Amniotic stem cell (primary cell): ENCODE results near the gene CDK15.
A peak's percentile ranks its signal among the peaks of the same experiment; 100 is the strongest.
"Not testable (repeated sequence)": the region's sequence is repeated elsewhere in the genome, so short reads cannot be mapped to it uniquely, and the experiment has no call there.

Experiments used
- DNase-seq: peaks from one replicate; lab custom pipeline; 2025; lab: John Stamatoyannopoulos, UW

Gene CDK15

GRCh38 chr2:201830666-201831065, 24.3 kb downstream of the CDK15 start:
- no peak for DNase-seq

DNA sequence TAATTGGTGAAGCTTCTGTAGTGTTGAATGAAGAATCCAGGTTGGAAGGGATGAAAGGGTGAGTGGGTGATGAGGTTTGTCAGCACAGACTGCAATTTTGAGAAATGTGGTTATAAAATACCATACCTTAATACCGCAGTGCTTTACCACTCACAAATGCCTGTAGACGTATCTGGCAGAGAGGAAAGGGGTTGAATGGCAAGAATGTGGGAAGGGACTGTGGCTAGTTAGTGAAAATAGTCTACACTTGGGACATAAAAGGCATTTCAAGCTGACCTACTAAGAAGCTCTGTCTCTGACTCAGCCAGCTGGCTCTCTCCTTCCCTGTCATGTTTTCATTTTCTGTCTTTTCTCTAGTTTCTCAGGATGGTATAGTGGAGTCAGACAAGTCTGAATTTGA, 25.1 kb downstream of the CDK15 start:
- DNase-seq: peak; percentile 29

GRCh38 chr2:201833781-201834180, 27.4 kb downstream of the CDK15 start:
- no peak for DNase-seq

- DNase-seq: no peak
Measured at GRCh38 chr2:201835066-201835465, 28.7 kb downstream of the CDK15 start.

- no peak for DNase-seq
Measured at GRCh38 chr2:201837391-201837790, 31.1 kb downstream of the CDK15 start.

GRCh38 chr2:201837824-201838431, 31.6 kb downstream of the CDK15 start:
- DNase-seq: no peak

DNA sequence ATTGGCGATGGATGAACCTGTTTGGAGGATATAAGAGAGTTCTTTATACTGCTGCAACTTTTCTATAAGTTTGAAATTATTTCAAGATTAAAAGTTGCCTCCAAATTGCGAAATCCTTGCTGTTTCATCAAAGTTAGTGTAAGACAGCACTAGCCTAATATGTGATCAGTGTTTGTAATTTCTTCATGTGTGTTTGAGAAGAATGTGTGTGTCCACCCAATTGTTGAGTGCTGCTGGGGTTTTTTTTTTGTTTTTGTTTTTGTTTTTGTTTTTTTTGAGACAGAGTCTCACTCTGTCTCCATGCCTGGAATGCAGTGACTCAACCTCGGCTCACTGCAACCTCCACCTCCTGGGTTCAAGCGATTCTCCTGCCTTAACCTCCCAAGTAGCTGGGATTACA, 33.4 kb downstream of the CDK15 start:
- no peak for DNase-seq

- no peak for DNase-seq
Measured at GRCh38 chr2:201840726-201841125, 34.4 kb downstream of the CDK15 start.

DNA sequence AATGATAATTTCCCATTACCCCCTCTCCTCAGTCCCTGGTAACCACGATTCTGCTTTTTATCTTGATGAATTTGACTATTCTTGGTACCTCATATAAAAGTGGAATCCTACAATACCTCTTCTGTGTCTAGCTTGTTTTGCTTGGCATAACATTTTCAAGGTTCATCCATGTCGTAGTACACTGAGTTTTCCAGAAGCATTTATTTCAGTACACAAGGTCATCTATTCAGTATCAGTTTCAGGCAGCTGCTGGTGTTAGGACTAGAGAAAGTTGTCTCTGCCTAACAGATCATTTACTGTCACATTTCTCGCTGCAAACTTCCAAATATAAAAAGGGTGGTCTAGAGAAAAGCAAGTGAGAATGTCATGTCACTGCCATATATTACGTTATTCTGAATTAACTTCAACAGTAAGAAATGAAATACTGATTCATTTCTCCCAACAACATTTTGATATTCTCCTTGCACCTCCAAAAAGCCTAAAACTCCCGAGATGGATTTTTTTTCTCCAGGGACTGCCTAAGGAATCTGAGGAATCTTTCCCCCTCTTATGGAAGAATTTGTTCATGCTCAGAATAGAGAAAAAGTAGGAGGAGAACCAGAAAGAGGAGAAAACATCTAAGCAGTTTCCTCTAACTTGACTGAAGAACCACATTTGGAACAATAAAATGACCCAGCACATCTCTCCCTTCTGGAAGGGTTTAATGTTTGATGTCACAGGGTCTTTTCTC, 36.0 kb downstream of the CDK15 start:
- no peak for DNase-seq

DNA sequence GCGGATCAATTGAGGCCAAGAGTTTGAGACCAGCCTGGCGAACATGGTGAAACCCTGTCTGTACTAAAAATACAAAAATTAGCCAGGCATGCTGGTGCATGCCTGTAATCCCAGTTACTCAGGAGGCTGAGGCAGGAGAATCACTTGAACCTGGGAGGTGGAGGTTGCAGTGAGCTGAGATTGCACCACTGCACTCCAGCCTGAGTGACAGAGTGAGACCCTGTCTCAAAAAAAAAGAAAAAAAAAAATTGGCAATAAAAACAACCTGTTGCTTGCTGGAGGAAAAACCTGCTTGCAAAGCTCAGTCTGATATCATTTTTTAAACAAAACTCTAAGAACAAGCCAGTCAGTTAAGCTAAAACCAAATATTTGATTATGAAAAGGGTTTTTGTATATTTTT, 38.6 kb downstream of the CDK15 start:
- not testable (repeated sequence) for DNase-seq

DNA sequence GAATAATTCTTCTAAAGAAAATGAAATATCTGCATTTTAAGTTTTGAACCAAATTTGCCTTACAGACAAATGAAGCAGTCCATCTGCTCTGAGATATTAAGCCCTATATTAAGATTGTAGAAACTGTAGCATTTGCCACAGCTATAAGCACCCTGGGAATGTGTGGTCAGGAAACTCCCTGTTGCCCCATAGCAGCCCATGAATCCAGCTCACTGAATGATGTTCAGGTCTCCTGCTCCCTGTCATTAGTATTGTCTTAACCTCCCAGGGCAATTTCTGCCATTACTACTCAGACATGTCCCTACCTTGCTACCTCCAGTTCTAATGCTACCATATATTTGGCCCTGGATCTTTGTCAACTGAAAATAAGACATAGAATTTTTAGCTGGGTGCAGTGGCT, 41.1 kb downstream of the CDK15 start:
- DNase-seq: no peak

- no peak for DNase-seq
Measured at GRCh38 chr2:201852462-201852861, 46.1 kb downstream of the CDK15 start.

- no peak for DNase-seq
Measured at GRCh38 chr2:201852878-201853415, 46.6 kb downstream of the CDK15 start.

DNA sequence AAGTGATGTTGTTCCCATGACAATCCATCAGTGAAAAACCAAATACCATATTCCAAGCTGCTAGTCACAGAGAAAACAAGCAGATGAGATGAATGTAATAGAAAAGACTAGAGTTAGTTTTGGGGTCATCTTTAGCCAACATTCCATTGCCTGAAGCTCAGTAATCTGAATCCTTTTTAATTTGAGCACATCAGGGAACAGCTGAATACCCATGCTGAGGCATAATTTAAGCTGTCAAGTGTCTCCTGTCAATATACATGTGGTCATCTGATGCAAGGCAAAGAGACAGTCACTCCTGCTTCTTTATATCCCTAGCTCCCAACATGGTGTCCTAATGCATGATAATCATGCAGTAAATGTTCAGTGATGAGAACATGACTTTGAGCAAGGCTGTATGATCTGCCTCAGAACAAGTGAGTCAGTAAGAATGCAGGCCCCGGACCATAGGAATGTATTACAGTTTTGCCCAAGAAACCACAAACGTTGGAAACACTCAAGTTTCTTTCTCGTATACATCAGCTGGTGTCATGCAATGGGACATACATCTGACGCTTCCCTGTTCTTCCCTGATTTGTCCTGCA, 48.0 kb downstream of the CDK15 start:
- DNase-seq: peak; percentile 94

- DNase-seq: peak; percentile 68
Measured at GRCh38 chr2:201854841-201855240, 48.5 kb downstream of the CDK15 start.

DNA sequence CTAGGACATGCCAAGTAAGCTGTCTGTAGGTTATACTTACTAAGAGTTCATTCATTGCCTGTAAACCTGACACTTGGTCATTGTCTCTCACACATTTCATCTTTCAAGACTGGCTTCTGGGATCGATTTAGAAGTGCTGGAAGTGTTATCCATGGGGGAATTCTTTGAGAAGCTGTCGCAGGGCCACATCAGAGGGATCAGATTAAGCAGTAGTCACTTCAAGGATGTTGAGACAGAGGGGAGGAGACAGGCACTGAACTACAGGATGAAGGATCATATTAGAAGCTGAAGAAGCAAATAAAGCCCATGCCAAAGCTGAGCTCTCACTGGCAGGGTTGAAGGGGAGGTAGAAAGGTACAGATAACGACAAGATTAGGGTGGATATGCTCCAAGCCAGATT, 49.0 kb downstream of the CDK15 start:
- no peak for DNase-seq

GRCh38 chr2:201857326-201857725, 51.0 kb downstream of the CDK15 start:
- no peak for DNase-seq

DNA sequence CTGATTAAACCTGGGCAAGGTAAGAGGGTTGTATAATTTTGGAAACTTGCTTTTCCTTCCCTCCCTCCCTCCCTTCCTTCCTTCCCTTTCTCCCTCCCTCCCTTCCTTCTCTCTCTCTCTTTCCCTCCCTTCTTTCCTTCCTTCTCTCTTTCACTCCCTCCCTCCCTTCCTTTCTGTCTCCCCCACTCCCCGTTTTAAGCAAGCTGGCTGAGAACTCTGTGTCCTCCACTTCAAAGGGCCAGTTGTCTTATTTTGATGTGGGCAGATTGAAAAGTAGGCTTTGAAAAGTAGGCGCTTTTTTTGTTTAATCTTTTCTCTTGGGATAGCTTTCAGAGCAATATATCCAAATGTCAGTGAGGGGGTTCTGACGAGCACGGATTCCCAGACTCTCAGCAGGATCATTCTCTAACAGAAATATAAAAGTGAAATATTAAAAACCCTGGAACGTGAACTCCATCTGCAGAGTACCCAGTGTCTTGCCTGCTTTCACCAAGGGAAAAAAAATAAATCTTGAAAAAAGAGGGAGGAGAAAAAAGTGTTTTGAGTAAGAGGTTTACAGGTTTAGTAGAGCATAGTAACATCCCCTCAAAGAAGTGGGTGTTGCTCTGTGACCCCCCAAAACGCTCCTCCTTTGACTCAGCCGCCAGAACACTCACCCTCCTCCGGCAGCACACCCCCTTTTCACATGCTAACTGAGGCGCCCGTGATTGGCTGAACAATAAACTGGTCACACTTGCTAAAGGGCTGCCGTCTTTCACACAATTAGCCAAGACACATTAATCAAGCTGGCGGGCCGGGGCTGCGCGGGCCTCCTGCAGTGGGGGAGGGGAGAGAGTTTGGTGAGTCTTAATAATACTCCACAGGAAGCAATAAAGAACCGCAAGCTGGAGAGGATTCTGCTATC, 52.2 kb downstream of the CDK15 start:
- DNase-seq: no peak

DNA sequence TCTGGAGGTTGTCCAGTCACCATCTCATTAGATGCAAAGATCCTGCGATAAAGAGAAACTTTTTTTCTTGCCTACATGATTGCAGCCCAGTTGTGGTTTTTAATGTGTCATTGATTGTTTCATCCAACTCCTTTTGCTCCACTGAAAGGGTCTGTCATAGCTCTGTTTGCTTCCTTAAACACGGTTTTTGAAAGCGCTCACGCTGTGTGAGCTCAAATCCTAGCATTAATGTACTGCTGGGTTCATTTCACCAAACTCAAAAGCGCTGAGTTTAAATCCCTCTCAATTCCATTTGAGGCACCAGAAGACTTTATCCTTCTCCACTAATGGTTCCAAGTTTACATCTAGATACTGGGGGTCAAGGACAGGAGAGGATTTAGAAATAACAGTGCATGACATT, 53.6 kb downstream of the CDK15 start:
- DNase-seq: no peak

DNA sequence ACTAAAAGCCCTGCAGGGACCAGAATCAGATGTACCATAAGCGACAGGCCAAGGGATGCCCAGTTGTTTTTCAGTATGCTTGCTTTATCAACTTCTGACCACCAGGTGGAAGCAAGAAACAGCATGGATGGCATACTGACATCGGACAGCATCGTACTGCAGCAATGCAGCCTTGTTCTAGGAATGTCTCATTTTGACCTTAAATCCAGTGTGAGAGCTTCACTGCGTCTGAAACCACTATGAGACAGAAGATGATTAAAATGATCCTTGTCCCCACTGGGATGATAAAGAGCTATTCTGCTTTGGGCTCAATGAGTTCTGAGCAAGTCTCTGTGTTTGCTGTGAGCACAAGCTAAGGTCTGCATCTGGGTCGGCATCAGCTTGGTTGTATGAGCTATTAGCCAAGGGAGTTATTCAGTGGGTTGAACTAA, 54.3 kb downstream of the CDK15 start:
- DNase-seq: peak; percentile 69

GRCh38 chr2:201862843-201863242, 56.5 kb downstream of the CDK15 start:
- no peak for DNase-seq
